ENCODE data around the gene JMJD8.

Gene JMJD8

GRCh38 chr16:659618-660017, 24.5 kb downstream of the JMJD8 start:
- no peak for DNase-seq

- no peak for DNase-seq
These were observed 25.2 kb downstream of the JMJD8 start for GRCh38 chr16:658679-659571.

- no peak for DNase-seq
These were observed 26.6 kb downstream of the JMJD8 start for GRCh38 chr16:657487-657886.

- DNase-seq = no peak
These were observed 30.1 kb downstream of the JMJD8 start for GRCh38 chr16:654034-654433.

GRCh38 chr16:652454-653305, 31.5 kb downstream of the JMJD8 start:
- no peak for DNase-seq

- no peak for DNase-seq
These were observed 32.3 kb downstream of the JMJD8 start for GRCh38 chr16:651844-652243.

GRCh38 chr16:649631-650030, 34.5 kb downstream of the JMJD8 start:
- no peak for DNase-seq

- DNase-seq = peak; percentile 80 to 91
These were observed 35.1 kb downstream of the JMJD8 start, which contains the start of gene WDR90 for GRCh38 chr16:648781-649589. TSS of gene WDR90 (plus strand) at chr16:649365. CDS start at chr16:649417, 52 bp downstream.

GRCh38 chr16:648071-648780, 35.9 kb downstream of the JMJD8 start:
- peak in 1 of 2 donors; percentile 12 for DNase-seq

- DNase-seq = peak in 1 of 2 donors; percentile 14
These were observed 36.8 kb downstream of the JMJD8 start for GRCh38 chr16:647173-647902.

GRCh38 chr16:646679-647172, 37.4 kb downstream of the JMJD8 start:
- no peak for DNase-seq

- DNase-seq = no peak
These were observed 38.1 kb downstream of the JMJD8 start for GRCh38 chr16:645852-646678.

GRCh38 chr16:644556-644955, 39.6 kb downstream of the JMJD8 start:
- DNase-seq = no peak

- no peak for DNase-seq
These were observed 41.1 kb downstream of the JMJD8 start for GRCh38 chr16:643050-643368.

- peak in 1 of 2 donors; percentile 31 for DNase-seq
These were observed 41.7 kb downstream of the JMJD8 start for GRCh38 chr16:642189-643049.

- DNase-seq = peak; percentile 71 to 72
These were observed 42.6 kb downstream of the JMJD8 start, which contains the start of gene MCRIP2 for GRCh38 chr16:641326-642188. TSS of gene MCRIP2 (plus strand) at chr16:641828. CDS start at chr16:641992, 164 bp downstream.

GRCh38 chr16:640614-641013, 43.5 kb downstream of the JMJD8 start:
- DNase-seq = no peak

GRCh38 chr16:638836-639235, 45.3 kb downstream of the JMJD8 start:
- no peak for DNase-seq

Data from hippocampal formation (tissue), 2 donors.